ENCODE data around the gene CELF4.

Gene CELF4

GRCh38 chr18:37321582-37322491 lies 243.8 kb downstream of the CELF4 start:
- no peak for DNase-seq (ENCODE audit: low spot score)
- no peak for TF ChIP-seq CTCF (IDR thresholded peaks at IDR 0.05; ENCODE audit: extremely low read depth, insufficient read depth, missing control alignments)
- in situ Hi-C loops (cut with MboI; ENCODE audit: low pct_unique_long_range_greater_than_20kb, low sequenced_read_pairs, unreplicated experiment): no loop called here

GRCh38 chr18:37320317-37320716 lies 245.3 kb downstream of the CELF4 start:
- TF ChIP-seq CTCF (IDR thresholded peaks at IDR 0.05; ENCODE audit: extremely low read depth, insufficient read depth, missing control alignments): no peak
- no peak for DNase-seq (ENCODE audit: low spot score)
- in situ Hi-C loops (cut with MboI; ENCODE audit: low pct_unique_long_range_greater_than_20kb, low sequenced_read_pairs, unreplicated experiment): no loop called here

GRCh38 chr18:37318360-37319355 lies 246.9 kb downstream of the CELF4 start:
- in situ Hi-C loops (cut with MboI; ENCODE audit: low pct_unique_long_range_greater_than_20kb, low sequenced_read_pairs, unreplicated experiment): no loop called here
- TF ChIP-seq CTCF (IDR thresholded peaks at IDR 0.05; ENCODE audit: extremely low read depth, insufficient read depth, missing control alignments): no peak
- DNase-seq (ENCODE audit: low spot score): no peak

- no peak for TF ChIP-seq CTCF (IDR thresholded peaks at IDR 0.05; ENCODE audit: extremely low read depth, insufficient read depth, missing control alignments)
- in situ Hi-C loops (cut with MboI; ENCODE audit: low pct_unique_long_range_greater_than_20kb, low sequenced_read_pairs, unreplicated experiment): no loop called here
- no peak for DNase-seq (ENCODE audit: low spot score)
These were observed 248.1 kb downstream of the CELF4 start for GRCh38 chr18:37317486-37317885.

GRCh38 chr18:37316468-37316867 lies 249.1 kb downstream of the CELF4 start:
- no peak for TF ChIP-seq CTCF (IDR thresholded peaks at IDR 0.05; ENCODE audit: extremely low read depth, insufficient read depth, missing control alignments)
- in situ Hi-C loops (cut with MboI; ENCODE audit: low pct_unique_long_range_greater_than_20kb, low sequenced_read_pairs, unreplicated experiment): no loop called here
- DNase-seq (ENCODE audit: low spot score): no peak

- no peak for DNase-seq (ENCODE audit: low spot score)
- in situ Hi-C loops (cut with MboI; ENCODE audit: low pct_unique_long_range_greater_than_20kb, low sequenced_read_pairs, unreplicated experiment): no loop called here
- TF ChIP-seq CTCF (IDR thresholded peaks at IDR 0.05; ENCODE audit: extremely low read depth, insufficient read depth, missing control alignments): no peak
These were observed 249.7 kb downstream of the CELF4 start for GRCh38 chr18:37315935-37316334.
